ENCODE measurements around the gene FHL1. TPM values are rescaled to one million over a fixed set of nuclear protein-coding genes. Genes with fewer than 3 reads are reported as not detected.

Gene FHL1
- total RNA-seq, 1 experiment from 2014 or later = 20.0 TPM

DNA sequence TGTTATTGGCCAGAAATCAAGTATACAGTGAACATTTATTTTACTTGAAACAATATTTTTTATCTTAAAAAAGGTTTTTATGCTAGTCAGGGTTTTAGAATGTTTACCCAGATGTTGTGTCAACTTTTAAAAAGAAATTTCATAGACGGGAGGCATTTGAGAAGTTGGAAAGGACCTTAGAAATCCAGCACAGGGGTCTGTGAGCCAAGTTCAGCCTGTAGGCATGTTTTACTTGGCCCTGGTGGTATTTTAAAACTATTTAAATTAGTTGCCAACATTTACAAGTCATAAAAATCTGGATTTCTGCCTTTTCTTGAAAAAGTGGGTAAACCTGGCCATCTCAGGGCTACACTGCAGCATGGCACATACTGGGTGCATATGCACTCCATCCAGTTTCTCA lies 25.5 kb upstream of the FHL1 start:
- no peak overlapping the region for H2AFZ ChIP-seq (ENCODE audit: low read depth, low read length, poor library complexity, severe bottlenecking)
- ChIA-PET RAD21 (ENCODE audit: low non-redundant PET in 1 of 2, low total read pairs in 2 of 2, uncharacterized antibody in 2 of 2, unreplicated experiment in 2 of 2) (no interaction called here), POLR2A (no interaction called here), CTCF (no interaction called here)
- no peaks in the 10 kb centered on the region for H3K9me2 ChIP-seq (ENCODE audit: insufficient read depth)
- no peaks in the 10 kb centered on the region for H3K4me1 ChIP-seq (ENCODE audit: control insufficient read depth in 1 of 2, insufficient read depth in 2 of 2, low read length in 2 of 2)
- no peak overlapping the region for H3K27ac ChIP-seq (ENCODE audit: low read depth, low read length)
- H3K9ac ChIP-seq (ENCODE audit: low read length) = no peak overlapping the region
- BruUV-seq (replicated peaks) = no TSS peak
- ATAC-seq (no peak), DNase-seq (ENCODE audit: low read depth, low spot score) (no peak)
- no peaks in the 10 kb centered on the region for H4K20me1 ChIP-seq (ENCODE audit: insufficient read depth)
- no peaks in the 10 kb centered on the region for H3K9me3 ChIP-seq (ENCODE audit: control insufficient read depth in 1 of 2, insufficient read depth in 1 of 2, low read depth in 1 of 2, low read length in 2 of 2)
- TF ChIP-seq CTCF (IDR thresholded peaks at IDR 0.05 in 2 of 3, conservative IDR thresholded peaks at IDR 0.05 in 1 of 3; ENCODE audit: borderline replicate concordance in 1 of 3, insufficient read depth in 1 of 3, low read depth in 2 of 3, low read length in 2 of 3) (no peak), SIN3A (IDR thresholded peaks at IDR 0.05; ENCODE audit: low read depth) (no peak), EZH2 (IDR thresholded peaks at IDR 0.05) (no peak), ZFX (IDR thresholded peaks at IDR 0.05) (no peak), ZNF274 (IDR thresholded peaks at IDR 0.05; ENCODE audit: low read depth, low read length) (no peak), EGR1 (IDR thresholded peaks at IDR 0.05; ENCODE audit: low read depth) (no peak), CEBPB (IDR thresholded peaks at IDR 0.05; ENCODE audit: low read depth) (no peak), SRF (IDR thresholded peaks at IDR 0.05; ENCODE audit: low read depth) (no peak), TCF7L2 (IDR thresholded peaks at IDR 0.05; ENCODE audit: borderline replicate concordance, extremely low read depth, insufficient read depth, insufficient read length) (no peak), FOSL1 (IDR thresholded peaks at IDR 0.05; ENCODE audit: low read depth) (no peak), CBX3 (IDR thresholded peaks at IDR 0.05; ENCODE audit: low read depth) (no peak), JUND (IDR thresholded peaks at IDR 0.05) (no peak), SP1 (IDR thresholded peaks at IDR 0.05; ENCODE audit: low read depth) (no peak), POLR2AphosphoS5 (IDR thresholded peaks at IDR 0.05; ENCODE audit: low read depth, low read length) (no peak), YY1 (IDR thresholded peaks at IDR 0.05; ENCODE audit: extremely low read depth, insufficient replicate concordance, low read depth, low read length) (no peak), ELF1 (IDR thresholded peaks at IDR 0.05; ENCODE audit: borderline replicate concordance, low read depth) (no peak), MAX (IDR thresholded peaks at IDR 0.05) (no peak)
- intact Hi-C loops (cut with micrococcal nuclease) = no loop called here
- H3K4me3 ChIP-seq (replicated peaks in 1 of 2; ENCODE audit: low read depth in 1 of 2, low read length in 2 of 2) = no peak overlapping the region
- H3K36me3 ChIP-seq (ENCODE audit: control insufficient read depth in 1 of 2, insufficient read depth in 2 of 2, low read length in 2 of 2) = no peaks in the 10 kb centered on the region
- no peaks in the 10 kb centered on the region for H3K79me2 ChIP-seq (ENCODE audit: insufficient read depth, low read length)
- no peak overlapping the region for H3K4me2 ChIP-seq (ENCODE audit: low read length)
- no peaks in the 10 kb centered on the region for H3K27me3 ChIP-seq (ENCODE audit: insufficient read depth, low read length)
